D341Med (cell line): ENCODE measurements around the gene DUSP14.

Experiments used
- DNase-seq: peaks from one replicate; pipeline ENCODE4 v3.0.0; 2012; ENCODE audit warnings: low spot score

Gene DUSP14

GRCh38 chr17:37516127-37516571, 26.5 kb downstream of the DUSP14 start:
- no peak for DNase-seq

GRCh38 chr17:37517881-37518280, 28.2 kb downstream of the DUSP14 start:
- DNase-seq = no peak

GRCh38 chr17:37518826-37519225, 29.1 kb downstream of the DUSP14 start:
- DNase-seq = peak; percentile 48

DNA sequence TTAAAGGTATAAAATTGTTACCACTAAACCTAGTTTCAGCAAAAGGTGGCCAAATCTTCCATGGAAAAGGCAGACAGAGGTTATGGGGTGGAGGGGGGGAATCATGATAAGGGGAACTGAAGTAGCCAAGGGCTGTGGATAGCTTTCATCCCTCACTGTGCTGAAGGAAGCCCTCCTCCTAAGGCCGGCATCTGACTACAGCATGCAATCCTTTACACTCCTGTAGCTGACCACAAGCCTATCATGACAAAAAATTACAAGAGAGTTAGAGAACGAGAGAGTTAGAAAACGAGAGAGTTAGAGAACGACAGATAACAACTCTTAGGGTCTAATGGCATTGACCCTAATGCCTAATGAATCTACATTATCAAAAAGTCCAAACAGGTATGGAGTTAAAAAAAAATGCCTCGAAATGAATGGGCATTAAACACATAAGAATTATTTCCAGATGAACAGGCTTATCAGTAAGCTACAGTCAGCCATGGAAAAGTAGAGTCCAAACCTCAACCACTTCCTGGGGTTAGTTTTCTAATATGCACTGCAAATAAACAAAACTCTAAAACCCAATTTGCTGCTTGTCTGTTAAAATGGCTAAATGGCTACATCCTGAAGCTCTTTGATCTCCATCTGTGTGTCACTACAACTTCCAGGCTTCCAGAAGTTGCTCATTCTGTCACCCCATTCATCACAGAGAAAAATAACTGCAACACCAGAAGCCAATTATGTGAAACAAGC, 29.7 kb downstream of the DUSP14 start:
- DNase-seq = no peak

DNA sequence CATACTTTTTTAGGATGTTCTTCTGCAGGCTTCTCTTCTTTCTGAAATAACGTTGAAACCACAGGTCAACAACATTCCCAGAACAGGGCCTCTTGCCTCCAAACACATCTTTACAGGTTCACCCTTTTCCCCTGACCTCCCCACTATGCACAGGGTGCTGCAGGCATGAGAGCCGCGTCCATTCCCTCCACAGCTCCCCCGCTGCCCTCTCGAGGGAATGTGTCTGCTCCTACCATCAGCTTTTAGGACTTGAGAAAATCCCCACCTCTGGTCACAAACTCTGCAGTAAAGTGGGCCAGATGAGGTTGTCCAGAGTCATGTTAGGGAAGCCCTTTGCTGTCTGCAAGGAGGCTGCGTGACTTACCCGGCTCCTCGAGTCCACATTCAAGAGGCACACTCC, 30.5 kb downstream of the DUSP14 start:
- DNase-seq = no peak

DNA sequence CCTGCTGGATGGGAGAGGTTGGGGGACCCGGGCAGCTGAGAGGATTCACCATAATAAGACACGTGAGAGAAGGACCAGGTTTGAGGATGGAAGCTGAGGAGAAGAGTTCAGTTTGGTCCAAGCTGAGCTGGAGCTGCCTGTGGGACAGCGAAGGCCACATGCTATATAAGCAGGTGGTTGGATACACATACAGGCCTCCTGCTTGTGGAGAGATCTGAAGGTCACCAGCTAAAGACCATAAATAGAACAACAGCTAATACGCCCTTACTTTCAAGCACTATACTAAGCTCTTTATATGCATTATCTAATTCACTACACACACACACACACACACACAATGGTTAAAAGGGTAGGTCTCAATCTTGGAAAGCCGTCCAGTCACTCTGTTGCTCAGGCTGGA, 32.1 kb downstream of the DUSP14 start:
- DNase-seq = no peak

DNA sequence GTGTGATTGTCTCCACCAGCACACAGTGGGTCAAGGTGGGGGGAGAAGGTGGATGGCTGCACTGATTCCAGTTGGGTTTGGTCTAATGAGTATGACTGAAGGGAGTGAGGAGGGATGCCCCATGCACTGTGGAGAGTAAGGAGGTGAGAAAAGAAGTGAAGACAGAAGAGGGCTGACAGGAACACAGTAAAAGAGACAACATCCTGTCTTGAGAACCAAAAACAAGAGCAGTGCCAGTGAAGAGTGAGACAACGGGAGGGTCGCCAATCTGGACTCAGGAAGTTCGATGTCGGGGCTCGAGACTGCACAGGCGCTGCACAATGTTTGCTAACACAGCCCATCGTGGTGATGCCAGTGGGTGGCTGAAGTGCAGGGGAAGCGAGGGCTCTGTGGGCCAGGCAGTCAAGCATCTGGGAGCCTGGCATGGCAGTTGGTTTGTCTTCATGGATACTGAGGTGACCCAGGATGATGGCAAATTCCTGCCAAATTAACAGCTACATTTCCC, 34.1 kb downstream of the DUSP14 start:
- DNase-seq = no peak

DNA sequence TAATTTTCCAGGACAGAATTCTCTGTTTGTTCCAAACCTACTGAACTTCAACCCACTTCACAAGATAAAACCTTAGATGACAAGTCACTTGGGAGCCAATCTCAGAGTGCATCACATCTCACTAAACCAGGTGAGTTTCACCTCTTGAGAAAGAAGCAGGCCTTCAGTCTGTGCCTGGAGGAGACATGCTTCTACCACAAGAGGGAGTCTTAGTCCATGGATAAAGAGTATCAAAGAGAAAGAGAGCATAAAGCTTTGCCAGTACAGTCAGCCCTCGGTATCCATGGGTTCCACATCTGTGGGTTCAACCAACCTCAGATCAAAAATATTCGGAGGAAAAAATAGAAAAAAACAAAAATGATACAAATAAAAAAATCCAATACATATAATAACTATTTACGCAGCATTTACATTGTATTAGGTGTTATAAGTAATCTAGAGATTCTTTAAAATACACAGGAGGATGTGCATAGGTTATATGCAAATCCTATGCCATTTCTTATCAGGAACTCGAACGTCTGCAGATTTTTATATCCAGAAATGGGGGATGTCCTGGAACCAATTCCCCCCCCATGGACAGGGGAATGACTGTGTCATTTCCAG, 37.7 kb downstream of the DUSP14 start:
- peak; percentile 75 for DNase-seq

- no peak for DNase-seq
Observed at GRCh38 chr17:37530420-37530819, 40.7 kb downstream of the DUSP14 start.

DNA sequence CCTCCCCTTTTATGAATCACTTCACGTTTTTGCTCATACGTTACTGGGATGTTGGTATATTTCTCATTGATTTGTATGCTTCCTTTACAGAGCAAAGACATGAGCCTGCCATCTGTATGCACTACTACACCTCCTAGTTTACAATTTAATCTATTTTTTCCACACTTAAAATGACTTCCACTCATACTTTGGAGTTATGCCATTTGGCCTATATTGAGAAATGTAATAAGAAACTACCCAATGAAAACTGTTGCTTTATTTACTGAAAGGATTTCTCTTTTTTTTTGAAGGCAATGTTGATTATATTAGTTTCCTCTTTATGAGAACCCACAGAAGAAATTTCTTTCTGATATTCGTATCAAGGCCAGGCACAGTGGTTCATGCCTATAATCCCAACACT, 43.1 kb downstream of the DUSP14 start:
- no peak for DNase-seq

DNA sequence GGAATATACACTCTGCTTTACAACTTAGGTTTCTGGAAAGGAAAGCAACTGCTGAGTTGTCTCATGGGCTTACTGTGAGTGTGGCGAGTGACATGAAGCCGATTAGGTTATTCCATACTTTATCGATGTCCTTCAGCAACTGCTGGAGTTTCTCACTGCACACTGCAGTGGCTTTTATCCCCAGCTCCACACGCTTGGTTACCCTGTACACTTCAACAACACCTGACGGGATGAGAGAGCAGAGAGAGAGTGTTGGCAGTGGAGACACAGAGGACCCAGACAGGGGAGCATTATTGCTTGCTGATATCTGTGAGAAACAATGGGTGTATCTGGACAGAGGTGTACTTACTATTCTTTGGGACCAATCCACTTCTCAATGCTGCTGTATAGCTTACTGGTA, 46.2 kb downstream of the DUSP14 start:
- DNase-seq = no peak

DNA sequence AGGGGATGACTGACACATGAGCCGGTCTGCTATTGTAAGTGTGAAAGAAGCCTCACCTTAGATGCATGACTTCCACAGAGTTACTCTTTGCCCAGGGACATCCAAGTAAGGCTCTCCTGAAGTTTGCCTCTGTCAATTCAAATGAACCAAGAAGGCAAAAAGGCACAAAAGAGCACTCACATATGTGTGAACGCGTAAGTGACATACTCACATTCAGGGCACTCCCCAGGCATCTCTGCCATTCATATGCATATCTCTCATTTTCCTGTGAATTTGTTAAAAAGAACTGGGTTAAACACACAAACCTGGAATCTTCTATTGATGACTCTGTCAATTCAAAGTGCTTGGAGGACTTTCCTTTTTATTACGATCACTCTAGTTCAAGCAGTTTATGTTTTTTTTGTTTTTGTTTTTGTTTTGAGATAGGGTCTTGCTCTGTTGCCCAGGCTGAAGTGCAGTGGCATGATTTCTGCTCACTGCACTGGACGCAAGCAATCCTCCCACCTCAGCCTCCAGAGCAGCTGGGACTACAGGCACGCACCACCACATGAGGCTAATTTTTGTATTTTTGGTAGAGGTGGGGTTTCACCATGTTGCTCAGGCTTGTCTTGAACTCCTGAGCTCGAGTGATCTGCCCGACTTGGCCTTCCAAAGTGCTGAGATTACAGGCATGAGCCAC, 49.4 kb downstream of the DUSP14 start:
- no peak for DNase-seq

GRCh38 chr17:37541880-37542660, 52.4 kb downstream of the DUSP14 start:
- no peak for DNase-seq

DNA sequence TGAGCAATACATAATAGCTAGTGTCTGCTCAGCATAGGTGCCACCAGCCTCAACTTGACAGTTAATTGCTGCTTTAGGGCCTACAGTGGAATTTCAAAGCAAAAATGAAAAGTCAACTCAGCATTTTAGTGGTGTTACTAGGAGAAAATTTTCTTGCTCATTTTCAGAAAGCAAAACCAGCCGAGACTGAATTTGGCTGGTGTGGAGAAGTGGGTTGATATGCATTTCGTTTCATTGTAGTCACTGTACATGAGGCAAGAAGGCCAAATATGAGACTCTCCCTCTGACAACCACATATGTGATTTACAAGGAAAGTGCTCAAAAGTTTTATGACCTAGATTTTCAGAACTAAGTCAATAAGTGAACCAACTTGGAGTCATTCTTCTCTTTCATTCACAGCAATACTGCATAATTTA, 54.0 kb downstream of the DUSP14 start:
- no peak for DNase-seq

DNA sequence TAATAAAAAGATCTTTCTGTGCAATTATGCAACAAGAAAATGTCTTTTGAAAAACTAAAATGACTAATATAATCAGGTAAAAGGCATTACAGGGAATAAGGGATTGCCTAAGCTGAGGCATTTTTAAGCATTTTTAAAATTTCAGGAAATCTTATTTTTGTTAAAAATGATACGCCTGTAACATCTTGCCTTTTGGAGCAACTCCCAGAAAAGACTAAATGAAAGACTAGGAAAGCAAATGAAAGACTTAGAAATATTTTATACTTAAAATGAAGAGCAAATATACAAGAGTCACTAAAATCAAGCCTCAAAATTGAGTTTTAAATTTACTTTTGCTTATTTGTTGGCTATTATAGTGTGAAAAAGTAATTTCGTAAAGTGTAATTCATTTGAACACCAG, 55.8 kb downstream of the DUSP14 start:
- no peak for DNase-seq

- DNase-seq = no peak
Observed at GRCh38 chr17:37546302-37546701, 56.6 kb downstream of the DUSP14 start.

- DNase-seq = no peak
Observed at GRCh38 chr17:37547986-37548385, 58.3 kb downstream of the DUSP14 start.

DNA sequence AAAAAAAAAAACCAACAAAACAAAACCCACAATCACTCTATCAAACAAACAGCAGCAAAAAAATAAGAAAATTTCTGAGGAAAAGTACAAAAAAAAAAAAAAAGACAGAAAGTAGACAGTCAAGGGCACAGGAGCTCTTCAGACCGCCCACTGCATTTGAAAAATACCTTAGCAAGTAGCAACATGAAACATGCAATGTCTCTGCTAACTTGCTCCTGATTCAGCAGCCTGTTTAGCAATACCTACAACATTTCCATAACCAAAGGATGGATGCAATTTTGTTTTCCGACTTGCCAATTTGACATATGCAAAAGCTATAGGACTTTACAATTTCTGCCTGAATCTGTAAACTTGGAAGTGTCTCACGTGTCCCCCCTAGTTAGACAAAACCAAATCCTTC, 62.1 kb downstream of the DUSP14 start:
- no peak for DNase-seq

- DNase-seq = no peak
Observed at GRCh38 chr17:37553401-37553966, 63.8 kb downstream of the DUSP14 start.

DNA sequence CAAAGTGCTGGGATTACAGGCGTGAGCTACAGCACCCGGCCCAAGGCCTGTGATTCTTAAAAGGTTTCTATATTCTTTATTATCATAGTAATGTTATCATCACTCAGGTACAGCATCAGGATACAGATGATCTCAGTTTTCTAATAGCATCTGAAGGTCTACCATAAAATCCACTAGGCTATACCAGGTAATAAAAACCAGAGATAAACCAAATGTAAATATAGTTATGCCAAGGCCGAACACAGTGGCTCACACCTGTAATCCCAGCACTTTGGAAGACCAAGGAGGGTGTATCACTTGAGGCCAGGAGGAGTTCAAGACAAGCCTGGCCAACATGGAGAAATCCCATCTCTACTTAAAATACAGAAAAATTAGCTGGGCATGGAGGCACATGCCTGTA, 65.7 kb downstream of the DUSP14 start:
- no peak for DNase-seq

GRCh38 chr17:37557482-37557881, 67.8 kb downstream of the DUSP14 start:
- DNase-seq = no peak

DNA sequence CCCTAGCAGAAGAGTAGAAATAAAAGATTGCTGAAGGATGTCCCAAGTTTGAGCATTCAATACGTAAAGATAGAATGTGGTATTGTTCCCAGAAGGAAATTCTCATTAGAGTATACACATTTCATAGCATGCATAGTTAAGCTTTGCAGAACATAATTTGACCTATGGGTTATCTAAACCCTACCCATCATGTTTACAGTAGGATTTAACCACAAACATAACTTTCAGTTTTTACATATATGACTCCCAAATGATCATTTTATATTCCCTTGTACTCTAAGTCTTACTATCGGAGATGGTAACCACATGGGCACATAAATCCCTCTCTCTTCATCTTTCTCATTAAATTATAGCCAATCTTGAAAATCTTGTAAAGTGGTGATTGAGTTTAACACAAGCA, 68.6 kb downstream of the DUSP14 start:
- DNase-seq = no peak
